GM12873 (cell line): Measurements from ENCODE around the gene PHLDA3.

Experiments
- CTCF ChIP-seq: IDR thresholded peaks from 2 replicates; pipeline ENCODE4 v1.5.1; 2012; ENCODE audit warnings: low read depth, mild to moderate bottlenecking, moderate library complexity, low read length, control low read depth; ENCODE audit not compliant: insufficient read depth; ENCODE audit errors: missing control alignments

The PHLDA3 gene

GRCh38 chr1:201421041-201421440 is 47.9 kb downstream of the PHLDA3 start:
- no peak for TF ChIP-seq CTCF

DNA sequence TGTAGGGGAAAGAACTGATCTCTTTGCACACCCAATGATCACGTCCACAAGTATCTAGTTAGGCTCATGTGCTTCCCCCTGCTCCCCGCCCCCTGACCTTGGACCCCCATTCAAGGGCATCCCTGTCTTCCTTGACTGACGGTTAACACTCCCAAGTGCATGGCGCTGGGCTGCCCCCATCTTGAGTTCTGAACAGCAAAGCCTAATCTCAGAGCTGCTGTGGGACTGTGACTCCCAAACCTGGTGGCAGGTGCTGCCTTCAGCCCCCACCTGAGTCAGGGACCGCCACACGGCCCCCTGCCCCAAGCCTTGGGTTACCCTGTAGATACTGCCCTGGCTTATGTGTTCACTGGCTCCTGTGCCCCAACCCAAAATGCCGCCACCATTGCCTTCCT is 48.4 kb downstream of the PHLDA3 start:
- TF ChIP-seq CTCF = no peak

DNA sequence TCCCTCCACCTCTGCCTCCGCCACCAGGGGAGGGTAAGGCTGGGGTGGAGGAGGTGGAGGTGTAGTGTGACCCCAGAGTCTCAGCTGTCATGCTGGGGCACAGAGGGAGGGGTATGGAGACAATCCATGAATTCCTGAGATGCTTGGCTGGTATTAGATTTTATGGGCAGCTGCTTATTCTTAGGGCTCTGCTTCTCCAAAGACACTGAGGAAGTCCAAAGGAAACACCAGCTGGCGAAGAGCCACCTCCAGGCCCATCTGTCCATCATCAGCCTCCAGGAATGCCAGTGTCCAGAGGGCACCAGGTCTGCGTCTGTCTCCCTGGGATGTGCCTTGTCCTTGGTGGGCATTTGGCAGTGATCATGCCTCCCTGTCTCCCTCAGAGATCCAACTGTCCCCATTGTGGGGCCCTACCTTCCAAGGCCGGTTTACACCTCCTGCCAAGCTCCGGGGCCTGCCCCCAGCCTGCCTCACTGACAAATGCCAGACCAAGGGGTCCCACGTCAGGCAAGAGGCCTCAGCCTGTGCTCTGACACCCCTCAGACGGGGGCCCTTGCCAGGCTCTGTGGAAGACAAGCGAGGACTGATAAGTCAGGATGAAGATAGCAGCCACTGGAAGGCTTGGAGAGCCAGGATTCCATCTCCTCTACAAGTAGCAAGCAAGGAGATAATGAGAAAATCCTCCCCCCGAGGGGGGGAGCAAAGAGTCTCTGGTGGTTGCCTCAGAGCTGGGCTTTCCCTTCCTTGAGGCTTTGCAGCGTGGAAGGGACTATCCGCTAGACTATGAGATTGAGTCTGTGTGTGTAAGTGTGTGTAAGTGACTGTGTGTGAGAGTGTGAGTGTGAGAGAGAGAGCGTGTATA is 49.0 kb downstream of the PHLDA3 start:
- TF ChIP-seq CTCF = no peak

DNA sequence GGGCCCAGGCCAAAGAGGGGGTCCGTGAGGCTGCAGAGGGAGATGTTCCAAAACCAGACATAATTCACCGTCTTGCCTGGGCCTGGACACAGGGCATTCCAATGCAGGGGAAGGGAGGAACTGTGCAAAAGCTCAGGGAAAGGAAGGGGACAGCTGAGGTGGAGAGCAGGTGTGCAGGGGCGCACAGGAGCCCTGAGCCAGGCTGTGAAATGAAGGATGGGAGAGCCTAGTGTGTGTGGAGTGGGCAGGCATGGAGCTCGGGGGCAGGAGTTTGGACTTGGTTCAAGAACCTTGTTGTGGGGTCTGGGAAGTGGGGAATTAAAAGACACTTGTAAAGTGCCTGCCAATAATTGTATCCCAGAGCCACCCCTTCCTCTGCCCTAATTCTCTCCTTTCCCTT is 49.7 kb downstream of the PHLDA3 start:
- no peak for TF ChIP-seq CTCF

DNA sequence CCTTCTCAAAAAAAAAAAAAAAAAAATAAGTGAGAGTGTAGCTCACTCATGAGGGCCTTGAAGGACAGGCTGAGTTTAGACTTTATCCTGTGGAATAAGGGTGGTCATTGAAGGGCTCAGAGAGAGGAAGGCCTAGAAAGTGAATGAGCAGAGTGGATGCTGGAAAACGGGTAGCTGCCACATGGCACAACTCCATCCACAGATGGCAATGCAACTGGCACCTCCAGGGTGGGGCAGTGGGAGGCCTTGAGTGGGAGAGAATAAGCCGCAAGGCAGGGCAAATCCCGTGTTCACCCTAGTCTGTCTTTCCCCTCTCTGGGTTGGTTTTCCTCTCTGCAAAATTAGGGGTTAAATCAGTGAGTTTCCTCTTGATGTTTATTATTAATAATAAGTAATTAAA is 50.5 kb downstream of the PHLDA3 start:
- TF ChIP-seq CTCF = no peak
